SJCRH30 (cell line): ENCODE data around the gene ABI2. TPM values are rescaled to one million over a fixed set of nuclear protein-coding genes. Genes with fewer than 3 reads are reported as not detected.
"Not testable (repeated sequence)": the region's sequence is repeated elsewhere in the genome, so short reads cannot be mapped to it uniquely, and the experiment has no call there.

Experiments used
- DNase-seq, 2 experiments: peaks; one replicate each; pipeline ENCODE4 v3.0.0-alpha.2; 2015 to 2020
- H3K27ac ChIP-seq: fragments of 250-450 bp; sonication (Bioruptor Pico); 2 replicates; pipeline ENCODE4 v1.5.1; 2020; ENCODE audit warnings: mild to moderate bottlenecking, moderate library complexity
- H3K27me3 ChIP-seq: fragments of 250-450 bp; sonication (Bioruptor Pico); 2 replicates; pipeline ENCODE4 v1.5.1; 2020; ENCODE audit warnings: mild to moderate bottlenecking, moderate library complexity
- H3K36me3 ChIP-seq: fragments of 250-450 bp; sonication (Bioruptor Pico); 2 replicates; pipeline ENCODE4 v1.5.1; 2020; ENCODE audit warnings: mild to moderate bottlenecking, moderate library complexity
- H3K4me1 ChIP-seq: fragments of 250-450 bp; sonication (Bioruptor Pico); 2 replicates; pipeline ENCODE4 v1.5.1; 2020; ENCODE audit warnings: mild to moderate bottlenecking, moderate library complexity
- H3K4me3 ChIP-seq: fragments of 250-450 bp; sonication (Bioruptor Pico); 2 replicates; pipeline ENCODE4 v1.5.1; 2020; ENCODE audit warnings: mild to moderate bottlenecking, moderate library complexity
- H3K9me3 ChIP-seq: fragments of 250-450 bp; sonication (Bioruptor Pico); replicated peaks from 2 replicates; pipeline ENCODE4 v1.5.1; 2020; ENCODE audit warnings: mild to moderate bottlenecking, moderate library complexity
- total RNA-seq: library from RNA; depleted of rRNA; stranded (reverse); fragments of >200 nt; shearing (Covaris generic); gene quantifications from 2 replicates; pipeline ENCODE4 v1.2.3, GENCODE V29; 2014; rRNA removed

The ABI2 gene
- 85.7 and 95.0 TPM in 2 replicates for total RNA-seq

GRCh38 chr2:203327901-203328759 lies at the start of gene ABI2:
TSS of gene ABI2 (plus strand) at chr2:203328394. CDS start at chr2:203328515, 121 bp downstream.
- Histone ChIP-seq H3K27me3 (no peaks in the 10 kb centered on the region), H3K27ac (peak within 1 kb of the TSS; percentile 91), H3K9me3 (no peaks in the 10 kb centered on the region), H3K4me3 (peak within 1 kb of the TSS; percentile 94), H3K36me3 (no peaks in the 10 kb centered on the region), H3K4me1 (no peaks in the 10 kb centered on the region)
- peak; percentile 95 for DNase-seq

- DNase-seq, result no peak
- Histone ChIP-seq H3K36me3 (peaks cover 55% of the 10 kb centered on the region), H3K27ac (no peak overlapping the region), H3K4me1 (no peaks in the 10 kb centered on the region), H3K27me3 (no peaks in the 10 kb centered on the region), H3K9me3 (no peaks in the 10 kb centered on the region), H3K4me3 (no peak overlapping the region)
Observed at GRCh38 chr2:203279288-203279687, 48.9 kb upstream of the ABI2 start.

DNA sequence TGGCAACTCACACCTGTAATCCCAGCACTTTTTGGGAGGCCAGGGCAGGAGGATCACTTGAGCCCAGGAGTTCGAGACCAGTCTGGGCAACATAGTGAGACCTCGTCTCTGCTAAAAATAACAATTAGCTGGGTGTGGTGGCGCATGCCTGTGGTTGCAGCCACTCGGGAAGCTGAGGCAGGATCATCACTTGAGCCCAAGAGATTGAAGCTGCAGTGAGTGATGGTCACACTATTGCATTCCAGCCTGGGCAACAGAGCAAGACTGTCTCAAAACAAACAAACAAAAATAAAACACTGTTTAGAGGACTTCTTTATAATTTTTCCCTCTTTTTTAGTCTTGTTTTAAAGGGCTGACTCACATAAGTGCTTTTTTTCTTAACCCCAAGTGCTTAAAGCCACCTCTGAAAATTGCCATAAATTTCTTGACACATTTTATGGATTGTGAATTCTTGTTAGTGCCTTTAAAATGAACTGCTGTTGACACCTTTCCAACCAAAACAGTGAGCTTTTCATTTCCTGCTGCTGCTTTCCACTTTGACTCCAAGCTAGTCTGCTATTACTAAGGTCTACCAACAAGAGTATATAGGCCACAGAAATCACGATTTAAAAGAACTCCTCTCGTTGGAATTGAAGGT lies 47.6 kb upstream of the ABI2 start:
- H3K36me3 ChIP-seq, result peaks cover 61% of the 10 kb centered on the region
- no peaks in the 10 kb centered on the region for H3K27me3 ChIP-seq
- H3K27ac ChIP-seq, result no peak overlapping the region
- H3K4me1 ChIP-seq, result no peaks in the 10 kb centered on the region
- no peak for DNase-seq
- no peak overlapping the region for H3K4me3 ChIP-seq
- no peaks in the 10 kb centered on the region for H3K9me3 ChIP-seq

DNA sequence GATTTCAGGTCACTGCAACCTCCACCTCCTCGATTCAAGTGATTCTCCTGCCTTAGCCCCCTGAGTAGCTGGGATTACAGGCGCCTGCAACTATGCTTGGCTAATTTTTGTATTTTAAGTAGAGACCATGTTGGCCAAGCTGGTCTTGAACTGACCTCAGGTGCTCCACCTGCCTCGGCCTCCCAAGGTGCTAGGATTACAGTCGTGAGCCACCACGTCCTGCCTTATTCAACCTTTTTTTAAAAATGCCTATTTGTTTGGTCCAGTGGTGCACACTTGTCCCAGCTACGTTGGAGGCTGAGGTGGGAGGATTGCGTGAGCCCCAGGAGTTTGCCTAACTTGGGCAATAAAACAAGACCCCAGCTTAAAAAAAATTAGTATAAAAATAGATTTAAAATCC lies 46.1 kb upstream of the ABI2 start:
- Histone ChIP-seq H3K36me3 (peaks cover 66% of the 10 kb centered on the region), H3K4me1 (no peaks in the 10 kb centered on the region), H3K9me3 (no peaks in the 10 kb centered on the region), H3K27ac (no peak overlapping the region), H3K4me3 (no peak overlapping the region), H3K27me3 (no peaks in the 10 kb centered on the region)
- no peak for DNase-seq

GRCh38 chr2:203286532-203286931 lies 41.7 kb upstream of the ABI2 start:
- peaks cover 39% of the 10 kb centered on the region for H3K36me3 ChIP-seq
- no peaks in the 10 kb centered on the region for H3K27me3 ChIP-seq
- no peak overlapping the region for H3K4me3 ChIP-seq
- no peak overlapping the region for H3K27ac ChIP-seq
- H3K9me3 ChIP-seq, result no peaks in the 10 kb centered on the region
- DNase-seq, result no peak
- H3K4me1 ChIP-seq, result no peaks in the 10 kb centered on the region

DNA sequence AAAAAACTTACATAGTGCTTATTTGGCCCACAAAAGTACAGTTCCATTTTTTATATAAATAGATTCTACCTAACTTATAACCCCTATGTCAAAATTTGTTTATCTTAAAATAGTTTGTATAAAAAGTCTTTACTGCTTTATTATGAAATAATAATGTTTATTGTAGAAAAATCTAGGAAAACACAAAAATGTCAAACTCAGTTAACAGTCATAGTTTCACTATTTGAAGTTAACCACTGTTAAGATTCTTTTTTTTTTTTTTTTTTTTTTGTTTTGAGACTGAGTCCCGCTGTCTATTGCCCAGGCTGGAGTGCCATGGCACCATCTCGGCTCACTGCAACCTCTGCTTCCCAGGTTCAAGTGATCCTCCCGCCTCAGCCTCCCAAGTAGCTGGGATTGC lies 26.5 kb upstream of the ABI2 start:
- Histone ChIP-seq H3K9me3 (no peaks in the 10 kb centered on the region), H3K27me3 (no peaks in the 10 kb centered on the region), H3K4me3 (no peak overlapping the region), H3K27ac (no peak overlapping the region), H3K36me3 (peaks cover 5% of the 10 kb centered on the region), H3K4me1 (no peaks in the 10 kb centered on the region)
- DNase-seq, result no peak

- not testable (repeated sequence) for H3K4me3 ChIP-seq, H3K4me1 ChIP-seq, H3K27ac ChIP-seq
Observed at GRCh38 chr2:203302586-203302985, 25.6 kb upstream of the ABI2 start.

DNA sequence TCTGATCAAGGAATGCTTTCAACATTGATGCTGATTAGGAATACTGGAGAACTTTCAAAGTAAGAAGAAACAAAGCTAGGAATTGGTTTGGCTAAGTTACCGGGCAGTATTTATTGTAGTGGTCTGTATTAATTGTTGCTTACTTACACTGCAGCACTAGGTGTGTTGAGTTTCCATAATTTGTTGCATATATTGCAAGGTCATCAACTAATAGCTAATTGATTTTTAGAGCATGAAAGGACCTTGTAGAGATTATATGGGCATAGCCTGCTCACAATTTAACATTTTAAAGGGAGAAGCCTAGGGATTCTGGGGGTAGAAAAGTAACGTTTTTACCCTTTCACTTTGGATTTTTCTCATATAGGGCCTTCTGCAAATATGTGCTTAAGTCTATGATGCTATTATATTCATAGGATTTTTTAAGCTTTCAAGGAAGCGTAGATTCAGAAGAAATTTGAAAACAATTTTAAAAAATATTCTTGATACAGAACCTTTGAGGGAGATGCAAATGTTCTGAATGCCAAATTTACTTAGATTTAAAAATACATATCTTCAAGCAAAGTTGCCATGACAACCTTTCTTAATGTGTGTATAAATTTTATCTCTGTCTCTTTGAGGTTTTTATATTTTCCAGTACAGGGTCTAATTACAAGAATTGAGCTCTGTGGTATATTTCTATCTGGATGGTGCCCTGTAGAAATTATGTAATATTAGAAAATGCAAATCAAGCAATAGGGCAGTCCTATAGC lies 17.3 kb upstream of the ABI2 start:
- H3K36me3 ChIP-seq, result no peaks in the 10 kb centered on the region; the same call in 1 of the 2 replicates
- no peak overlapping the region for H3K4me3 ChIP-seq
- H3K4me1 ChIP-seq, result no peaks in the 10 kb centered on the region
- no peak overlapping the region for H3K27ac ChIP-seq
- H3K9me3 ChIP-seq, result no peaks in the 10 kb centered on the region
- no peak for DNase-seq
- no peaks in the 10 kb centered on the region for H3K27me3 ChIP-seq

More at GRCh38 chr2:203302586-203302985, 25.6 kb upstream of the ABI2 start:
- H3K9me3 ChIP-seq, H3K27me3 ChIP-seq, H3K36me3 ChIP-seq, DNase-seq: not testable (repeated sequence)

DNA sequence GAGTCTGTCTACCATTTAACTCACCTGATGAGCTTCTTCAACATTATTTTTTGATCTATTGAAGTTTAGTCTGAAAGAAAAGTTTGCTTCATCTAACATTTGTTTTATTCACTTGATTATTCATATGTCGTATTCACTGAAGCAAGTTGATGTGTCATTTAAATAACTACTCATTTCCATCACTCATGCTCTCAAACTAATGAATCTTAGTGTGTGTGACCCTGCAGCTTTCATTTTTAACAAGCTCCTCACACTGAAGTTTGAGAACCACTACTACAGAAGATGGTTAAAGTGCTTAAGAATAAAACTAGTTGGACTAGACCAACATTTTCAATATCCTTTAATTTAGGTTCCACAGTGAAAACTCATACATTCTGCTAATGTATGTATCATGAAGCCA lies 1.8 kb upstream of the ABI2 start:
- no peak for DNase-seq
- no peaks in the 10 kb centered on the region for H3K4me1 ChIP-seq
- H3K27me3 ChIP-seq, result no peaks in the 10 kb centered on the region
- no peak overlapping the region for H3K27ac ChIP-seq
- no peak overlapping the region for H3K4me3 ChIP-seq
- no peaks in the 10 kb centered on the region for H3K9me3 ChIP-seq
- no peaks in the 10 kb centered on the region for H3K36me3 ChIP-seq

GRCh38 chr2:203327582-203327900 lies 653 bp upstream of the ABI2 start:
- Histone ChIP-seq H3K27me3 (no peaks in the 10 kb centered on the region), H3K4me1 (no peaks in the 10 kb centered on the region), H3K4me3 (peak overlapping the region; percentile 94), H3K36me3 (no peaks in the 10 kb centered on the region), H3K27ac (peak overlapping the region; percentile 91), H3K9me3 (no peaks in the 10 kb centered on the region)
- no peak for DNase-seq

GRCh38 chr2:203328760-203329540 lies 756 bp downstream of the ABI2 start:
- DNase-seq, result peak; percentile 55 to 61
- no peaks in the 10 kb centered on the region; the same call in 1 of the 2 replicates for H3K36me3 ChIP-seq
- no peaks in the 10 kb centered on the region for H3K4me1 ChIP-seq
- H3K4me3 ChIP-seq, result peak overlapping the region; percentile 94
- H3K27ac ChIP-seq, result peak overlapping the region; percentile 73
- H3K9me3 ChIP-seq, result no peaks in the 10 kb centered on the region
- H3K27me3 ChIP-seq, result no peaks in the 10 kb centered on the region

GRCh38 chr2:203330434-203330833 lies 2.2 kb downstream of the ABI2 start:
- Histone ChIP-seq H3K4me3 (no peak overlapping the region), H3K4me1 (no peaks in the 10 kb centered on the region), H3K36me3 (peaks cover 9% of the 10 kb centered on the region), H3K27ac (no peak overlapping the region), H3K27me3 (no peaks in the 10 kb centered on the region), H3K9me3 (no peaks in the 10 kb centered on the region)
- DNase-seq, result peak in 1 of 2 experiments; percentile 11

GRCh38 chr2:203338322-203338721 lies 10.1 kb downstream of the ABI2 start:
- Histone ChIP-seq H3K27me3 (no peaks in the 10 kb centered on the region), H3K9me3 (no peaks in the 10 kb centered on the region), H3K4me1 (no peaks in the 10 kb centered on the region), H3K36me3 (peaks cover 26% of the 10 kb centered on the region), H3K4me3 (no peak overlapping the region), H3K27ac (no peak overlapping the region)
- no peak for DNase-seq

- no peak for DNase-seq
Observed at GRCh38 chr2:203340791-203341487, 12.7 kb downstream of the ABI2 start.

More at GRCh38 chr2:203340791-203341487, 12.7 kb downstream of the ABI2 start:
- H3K36me3 ChIP-seq, result peaks cover 23% of the 10 kb centered on the region
- no peaks in the 10 kb centered on the region for H3K4me1 ChIP-seq
- no peak overlapping the region for H3K27ac ChIP-seq
- H3K9me3 ChIP-seq, result no peaks in the 10 kb centered on the region
- H3K27me3 ChIP-seq, result no peaks in the 10 kb centered on the region
- no peak overlapping the region for H3K4me3 ChIP-seq
